HG02943 (cell line): Measurements from ENCODE around the gene COL20A1.

ENCODE experiments used
- ATAC-seq: cut with Tn5 transposase; IDR thresholded peaks from one replicate; pipeline ENCODE4 v1.9.1; 2021; ENCODE audit warnings: mild to moderate bottlenecking, low read depth, moderate library complexity; ENCODE audit not compliant: unreplicated experiment

Gene COL20A1

GRCh38 chr20:63345328-63346100 is 52.5 kb downstream of the COL20A1 start:
- no peak for ATAC-seq

GRCh38 chr20:63346131-63347080 is 53.4 kb downstream of the COL20A1 start:
- no peak for ATAC-seq

- no peak for ATAC-seq
Observed at GRCh38 chr20:63347081-63347741, 54.2 kb downstream of the COL20A1 start.

- no peak for ATAC-seq
Observed at GRCh38 chr20:63347950-63348827, 55.2 kb downstream of the COL20A1 start.

GRCh38 chr20:63348828-63349515 is 56.0 kb downstream of the COL20A1 start:
- ATAC-seq = no peak

- no peak for ATAC-seq
Observed at GRCh38 chr20:63349516-63349895, 56.5 kb downstream of the COL20A1 start.

- ATAC-seq = no peak
Observed at GRCh38 chr20:63350196-63350595, 57.2 kb downstream of the COL20A1 start.

- no peak for ATAC-seq
Observed at GRCh38 chr20:63350597-63351325, 57.8 kb downstream of the COL20A1 start.

- ATAC-seq = no peak
Observed at GRCh38 chr20:63351326-63351700, 58.3 kb downstream of the COL20A1 start.

- no peak for ATAC-seq
Observed at GRCh38 chr20:63351811-63352591, 59.0 kb downstream of the COL20A1 start.

GRCh38 chr20:63352811-63353221 is 59.8 kb downstream of the COL20A1 start:
- ATAC-seq = no peak

- ATAC-seq = no peak
Observed at GRCh38 chr20:63354636-63355350, 61.8 kb downstream of the COL20A1 start.

- ATAC-seq = no peak
Observed at GRCh38 chr20:63355781-63356295, 62.9 kb downstream of the COL20A1 start.

GRCh38 chr20:63356511-63356910 is 63.5 kb downstream of the COL20A1 start:
- no peak for ATAC-seq

GRCh38 chr20:63356931-63357879 is 64.2 kb downstream of the COL20A1 start:
- no peak for ATAC-seq
